SK-N-SH (cell line): ENCODE results near the gene NUDT13. TPM values are rescaled to one million over a fixed set of nuclear protein-coding genes. Genes with fewer than 3 reads are reported as not detected.

Experiments
- CTCF ChIA-PET: fragments of 300-600, 350-600 bp; formaldehyde crosslinking; extraction: SDS; loops from one replicate; lab custom pipeline; 2021; lab: Yijun Ruan, JAX
- POLR2A ChIA-PET: fragments of 350-600 bp; sonication (Branson Sonifier 250); formaldehyde crosslinking; extraction: SDS; loops from one replicate; lab custom pipeline; 2020; ENCODE audit warnings: antibody characterized with exemption, inconsistent platforms; lab: Yijun Ruan, JAX
- DNase-seq: peaks from one replicate; pipeline ENCODE4 v3.0.0; 2012
- H2AFZ ChIP-seq: fragments of 200-600 bp; sonication (generic); 2 replicates; pipeline ENCODE4 v1.8.1; 2016; ENCODE audit warnings: antibody characterized with exemption, mild to moderate bottlenecking, low read depth
- H3F3A ChIP-seq: fragments of 200-600 bp; sonication (generic); replicated peaks from 2 replicates; pipeline ENCODE3; 2016; ENCODE audit warnings: antibody characterized with exemption, mild to moderate bottlenecking; ENCODE audit not compliant: insufficient read depth
- H3K27ac ChIP-seq, 2 experiments: fragments of 200-500 bp in 1 of 2; fragments of 200-600 bp in 1 of 2; sonication (Bioruptor generic) in 1 of 2; sonication (generic), shearing (Covaris generic) in 1 of 2; 2 replicates each; pipeline versions ENCODE4 v1.5.1 to v1.6.1; 2014 to 2016; ENCODE audit warnings: low read depth in 2 of 2, inconsistent platforms in 1 of 2, low read length in 1 of 2, mild to moderate bottlenecking in 1 of 2, mixed read lengths in 1 of 2
- H3K27me3 ChIP-seq: fragments of 200-600 bp; sonication (generic), shearing (Covaris generic); 2 replicates; pipeline ENCODE4 v1.6.1; 2016; ENCODE audit warnings: mixed run types; ENCODE audit not compliant: insufficient read depth
- H3K36me3 ChIP-seq, 2 experiments: fragments of 200-500 bp in 1 of 2; fragments of 200-600 bp in 1 of 2; sonication (Bioruptor generic) in 1 of 2; sonication (generic) in 1 of 2; replicated peaks in 1 of 2; 2 replicates each; pipeline versions ENCODE3 to v1.5.1; 2014 to 2016; ENCODE audit warnings: low read length in 1 of 2, mild to moderate bottlenecking in 1 of 2; ENCODE audit not compliant: insufficient read depth in 2 of 2, control insufficient read depth in 1 of 2
- H3K4me1 ChIP-seq, 2 experiments: fragments of 200-500 bp in 1 of 2; fragments of 200-600 bp in 1 of 2; sonication (Bioruptor generic) in 1 of 2; sonication (generic), shearing (Covaris generic) in 1 of 2; 2 replicates each; pipeline versions ENCODE4 v1.5.1 to v1.6.1; 2014 to 2016; ENCODE audit warnings: low read depth in 1 of 2, low read length in 1 of 2, mixed run types in 1 of 2; ENCODE audit not compliant: insufficient read depth in 2 of 2, control insufficient read depth in 1 of 2
- H3K4me2 ChIP-seq: fragments of 200-600 bp; sonication (generic), shearing (Covaris generic); 2 replicates; pipeline ENCODE4 v1.6.1; 2017; ENCODE audit warnings: mixed run types
- H3K4me3 ChIP-seq, 2 experiments: fragments of 200-500 bp in 1 of 2; fragments of 200-600 bp in 1 of 2; sonication (Bioruptor generic) in 1 of 2; sonication (generic), shearing (Covaris generic) in 1 of 2; 2 replicates each; pipeline versions ENCODE4 v1.5.1 to v1.8.1; 2014 to 2016; ENCODE audit warnings: low read depth in 2 of 2, inconsistent platforms in 1 of 2, low read length in 1 of 2, mild to moderate bottlenecking in 1 of 2, mixed read lengths in 1 of 2, moderate library complexity in 1 of 2
- H3K79me2 ChIP-seq: fragments of 200-600 bp; sonication (generic); 2 replicates; pipeline ENCODE4 v1.8.1; 2017; ENCODE audit warnings: mild to moderate bottlenecking; ENCODE audit not compliant: insufficient read depth
- H3K9ac ChIP-seq: fragments of 200-600 bp; sonication (generic); 2 replicates; pipeline ENCODE4 v1.6.1; 2017; ENCODE audit warnings: mixed run types
- H3K9me2 ChIP-seq: fragments of 200-600 bp; sonication (generic); 2 replicates; pipeline ENCODE4 v1.6.1; 2017; ENCODE audit warnings: mixed run types
- H3K9me3 ChIP-seq: fragments of 200-600 bp; sonication (generic); 2 replicates; pipeline ENCODE4 v1.6.1; 2017; ENCODE audit warnings: mixed run types, mild to moderate bottlenecking, moderate library complexity
- H4K20me1 ChIP-seq: fragments of 200-600 bp; sonication (generic); 2 replicates; pipeline ENCODE4 v1.6.1; 2017; ENCODE audit warnings: mild to moderate bottlenecking, mixed run types; ENCODE audit not compliant: insufficient read depth
- CHD2 ChIP-seq: fragments of 150-350 bp; IDR thresholded peaks from 2 replicates; pipeline ENCODE4 v1.6.1; 2018; ENCODE audit warnings: low read length; ENCODE audit not compliant: partially characterized antibody
- CTCF ChIP-seq: fragments of 200-600 bp; sonication (generic); IDR thresholded peaks from 2 replicates; pipeline ENCODE4 v1.6.1; 2017; ENCODE audit warnings: antibody characterized with exemption, mild to moderate bottlenecking, moderate library complexity
- ELF1 ChIP-seq: IDR thresholded peaks from 2 replicates; pipeline ENCODE4 v1.4.0; 2012
- FOSL2 ChIP-seq: IDR thresholded peaks from 2 replicates; pipeline ENCODE4 v1.4.0; 2012; ENCODE audit warnings: low read depth, mild to moderate bottlenecking, moderate library complexity, borderline replicate concordance
- FOXJ3 ChIP-seq: sonication (generic); formaldehyde crosslinking; IDR thresholded peaks from 2 replicates; pipeline ENCODE4 v1.5.1; 2020; ENCODE audit warnings: mild to moderate bottlenecking, missing genetic modification reagents
- GABPA ChIP-seq: IDR thresholded peaks from 2 replicates; pipeline ENCODE4 v1.4.0; 2012; ENCODE audit warnings: low read depth, mild to moderate bottlenecking
- GATA2 ChIP-seq: sonication (generic); formaldehyde crosslinking; IDR thresholded peaks from 2 replicates; pipeline ENCODE4 v1.5.0; 2020; ENCODE audit warnings: mild to moderate bottlenecking, missing genetic modification reagents
- JUND ChIP-seq: IDR thresholded peaks from 2 replicates; pipeline ENCODE4 v1.4.0; 2012
- MEF2A ChIP-seq: IDR thresholded peaks from 2 replicates; pipeline ENCODE4 v1.4.0; 2012; ENCODE audit warnings: low read depth, borderline replicate concordance
- REST ChIP-seq: IDR thresholded peaks from 2 replicates; pipeline ENCODE4 v1.6.1; 2012; ENCODE audit warnings: mild to moderate bottlenecking, low read depth, low read length, moderate library complexity
- TAF1 ChIP-seq: IDR thresholded peaks from 2 replicates; pipeline ENCODE4 v1.6.1; 2012; ENCODE audit warnings: low read depth, mild to moderate bottlenecking, low read length, moderate library complexity, borderline replicate concordance
- TCF12 ChIP-seq: IDR thresholded peaks from 2 replicates; pipeline ENCODE4 v1.4.0; 2012
- TEAD4 ChIP-seq: IDR thresholded peaks from 2 replicates; pipeline ENCODE4 v1.4.0; 2012; ENCODE audit warnings: mild to moderate bottlenecking, borderline replicate concordance; ENCODE audit not compliant: insufficient read depth
- WGBS: methylation state at CpG from one replicate; pipeline ENCODE4 v1.1.6; 2017; ENCODE audit warnings: low lambda C conversion rate; 5-methylcytosine and 5-hydroxymethylcytosine counted together
- polyA plus RNA-seq, 3 experiments: library from polyadenylated mRNA; depleted of rRNA; stranded (reverse); fragments of >200 nt; gene quantifications; 2 replicates each; pipeline ENCODE4 v1.2.3, GENCODE V29; 2012
- TF ChIP-seq, protein P1 (sequence below): IDR thresholded peaks from 2 replicates; pipeline ENCODE4; 2012

The NUDT13 gene
- polyA plus RNA-seq, 1 of the 3 experiments (the other 2 are of a cell fraction), result 3.4 TPM

- POLR2A ChIA-PET, result no interaction called here
- Histone ChIP-seq H3K4me1 (peaks cover 0 to 13% of the 10 kb centered on the region in 2 experiments; a peak in 1 of 4 replicates), H3K27me3 (no peaks in the 10 kb centered on the region), H3K27ac (peak overlapping the region; percentile 18 to 84; a peak in 3 of 4 replicates), H3K4me3 (0 out of 4 replicates have a peak overlapping the region, but pooled peaks of 1 of the 2 experiments have one; percentile 33), H3K36me3 (peaks cover under 1 to 44% of the 10 kb centered on the region in 2 experiments), H3F3A (peaks cover 39% of the 10 kb centered on the region), H3K9me3 (no peaks in the 10 kb centered on the region), H3K79me2 (peaks cover 24% of the 10 kb centered on the region), H2AFZ (0 out of 2 replicates have a peak overlapping the region, but pooled peaks have one; percentile 3), H4K20me1 (no peaks in the 10 kb centered on the region), H3K9ac (peak overlapping the region; percentile 40; the same call in 1 of the 2 replicates), H3K4me2 (peak overlapping the region; percentile 59), H3K9me2 (no peaks in the 10 kb centered on the region)
- CTCF ChIA-PET, result no interaction called here
- DNase-seq, result no peak
- peak; percentile 56 for TF ChIP-seq JUND
- no peak for TF ChIP-seq TEAD4
- TF ChIP-seq MEF2A, result peak; percentile 96
- no peak for TF ChIP-seq TCF12
- TF ChIP-seq, protein P1, sequence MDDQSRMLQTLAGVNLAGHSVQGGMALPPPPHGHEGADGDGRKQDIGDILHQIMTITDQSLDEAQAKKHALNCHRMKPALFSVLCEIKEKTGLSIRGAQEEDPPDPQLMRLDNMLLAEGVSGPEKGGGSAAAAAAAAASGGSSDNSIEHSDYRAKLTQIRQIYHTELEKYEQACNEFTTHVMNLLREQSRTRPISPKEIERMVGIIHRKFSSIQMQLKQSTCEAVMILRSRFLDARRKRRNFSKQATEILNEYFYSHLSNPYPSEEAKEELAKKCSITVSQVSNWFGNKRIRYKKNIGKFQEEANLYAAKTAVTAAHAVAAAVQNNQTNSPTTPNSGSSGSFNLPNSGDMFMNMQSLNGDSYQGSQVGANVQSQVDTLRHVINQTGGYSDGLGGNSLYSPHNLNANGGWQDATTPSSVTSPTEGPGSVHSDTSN, result peak; percentile 83
- no peak for TF ChIP-seq CTCF
- TF ChIP-seq FOSL2, result 0 out of 2 replicates have a peak, but pooled peaks have one; percentile 31
- no peak for TF ChIP-seq CHD2
- TF ChIP-seq FOXJ3, result no peak
- no peak for TF ChIP-seq ELF1
- TF ChIP-seq GABPA, result no peak
- TF ChIP-seq GATA2 (CRISPR knock-in tag), result no peak
- TF ChIP-seq TAF1, result no peak
- 47% methylated on average over 5 of the region's 5 CpGs for WGBS
Measured at GRCh38 chr10:73117976-73118743, 7.9 kb downstream of the NUDT13 start.

GRCh38 chr10:73119457-73119856 lies 9.2 kb downstream of the NUDT13 start:
- POLR2A ChIA-PET, result no interaction called here
- WGBS, result 90% methylated on average over 1 of the region's 1 CpG
- TF ChIP-seq CTCF, result no peak
- no peak for TF ChIP-seq REST
- TF ChIP-seq, protein P1, result no peak

More at GRCh38 chr10:73119457-73119856, 9.2 kb downstream of the NUDT13 start:
- peaks cover 30% of the 10 kb centered on the region for H3F3A ChIP-seq
- H3K4me3 ChIP-seq, result no peak overlapping the region
- H3K79me2 ChIP-seq, result peaks cover 22% of the 10 kb centered on the region
- peaks cover 6 to 49% of the 10 kb centered on the region in 2 experiments for H3K36me3 ChIP-seq
- H4K20me1 ChIP-seq, result no peaks in the 10 kb centered on the region
- CTCF ChIA-PET, result no interaction called here
- no peak overlapping the region for H3K9ac ChIP-seq
- H3K4me1 ChIP-seq, result peaks cover 0 to 6% of the 10 kb centered on the region in 2 experiments; a peak in 1 of 4 replicates
- no peak overlapping the region for H3K4me2 ChIP-seq
- no peak for DNase-seq
- no peaks in the 10 kb centered on the region for H3K27me3 ChIP-seq
- no peak overlapping the region for H2AFZ ChIP-seq
- no peak overlapping the region for H3K27ac ChIP-seq
- H3K9me3 ChIP-seq, result no peaks in the 10 kb centered on the region
- H3K9me2 ChIP-seq, result no peaks in the 10 kb centered on the region
